OCI-LY3 (cell line): ENCODE data around the gene SMIM21.

Experiments
- EZH2phosphoT487 ChIP-seq: fragments of 200-600 bp; shearing (Covaris generic); IDR thresholded peaks from 2 replicates; pipeline ENCODE4 v1.6.1; 2018; ENCODE audit warnings: antibody characterized with exemption, mixed run types, low read depth
- TF ChIP-seq, protein P1 (sequence below): fragments of 200-600, 300-600 bp; sonication (generic); IDR thresholded peaks from 2 replicates; pipeline ENCODE4 v1.5.1; 2014; ENCODE audit warnings: antibody characterized with exemption, low read length, low read depth

DNA sequence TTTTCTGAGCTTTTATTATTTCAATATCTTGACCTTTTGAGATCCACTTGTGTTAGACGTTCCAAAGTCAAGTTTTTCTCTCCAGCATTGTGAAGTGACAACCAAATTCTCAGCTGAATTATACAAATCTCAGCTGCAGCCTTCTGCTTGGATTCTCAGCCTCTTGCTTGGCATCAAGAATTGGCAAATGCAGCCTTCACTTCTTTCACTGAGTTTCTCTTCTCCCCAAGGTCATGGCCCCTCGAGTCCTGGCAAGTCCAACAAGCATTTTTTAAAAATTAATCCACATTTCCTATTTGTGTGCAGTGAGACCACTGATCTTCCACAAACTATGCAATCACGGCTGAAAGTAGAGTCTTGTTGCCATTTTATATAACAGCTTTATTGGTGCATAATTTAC lies 23.4 kb upstream of the SMIM21 start:
- TF ChIP-seq, protein P1, sequence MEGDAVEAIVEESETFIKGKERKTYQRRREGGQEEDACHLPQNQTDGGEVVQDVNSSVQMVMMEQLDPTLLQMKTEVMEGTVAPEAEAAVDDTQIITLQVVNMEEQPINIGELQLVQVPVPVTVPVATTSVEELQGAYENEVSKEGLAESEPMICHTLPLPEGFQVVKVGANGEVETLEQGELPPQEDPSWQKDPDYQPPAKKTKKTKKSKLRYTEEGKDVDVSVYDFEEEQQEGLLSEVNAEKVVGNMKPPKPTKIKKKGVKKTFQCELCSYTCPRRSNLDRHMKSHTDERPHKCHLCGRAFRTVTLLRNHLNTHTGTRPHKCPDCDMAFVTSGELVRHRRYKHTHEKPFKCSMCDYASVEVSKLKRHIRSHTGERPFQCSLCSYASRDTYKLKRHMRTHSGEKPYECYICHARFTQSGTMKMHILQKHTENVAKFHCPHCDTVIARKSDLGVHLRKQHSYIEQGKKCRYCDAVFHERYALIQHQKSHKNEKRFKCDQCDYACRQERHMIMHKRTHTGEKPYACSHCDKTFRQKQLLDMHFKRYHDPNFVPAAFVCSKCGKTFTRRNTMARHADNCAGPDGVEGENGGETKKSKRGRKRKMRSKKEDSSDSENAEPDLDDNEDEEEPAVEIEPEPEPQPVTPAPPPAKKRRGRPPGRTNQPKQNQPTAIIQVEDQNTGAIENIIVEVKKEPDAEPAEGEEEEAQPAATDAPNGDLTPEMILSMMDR = no peak
- no peak for TF ChIP-seq EZH2phosphoT487
